ENCODE measurements around the gene OR9Q1. TPM values are rescaled to one million over a fixed set of nuclear protein-coding genes. Genes with fewer than 3 reads are reported as not detected.

The OR9Q1 gene
- total and polyA plus RNA-seq, 2 of the 8 experiments (the other 6 are each of a cell fraction or from before 2014, with no cell fraction given) = not detected

- Histone ChIP-seq H3K27ac (ENCODE audit: low read depth, low read length) (no peak overlapping the region), H2BK15ac (ENCODE audit: low read length) (no peak overlapping the region), H2BK20ac (ENCODE audit: low read length) (no peak overlapping the region), H4K5ac (ENCODE audit: insufficient read length, low read depth, low read length) (no peak overlapping the region), H3K79me1 (ENCODE audit: low read depth, low read length) (no peaks in the 10 kb centered on the region), H4K20me1 (replicated peaks in 1 of 2; ENCODE audit: control insufficient read depth in 1 of 2, insufficient read depth in 2 of 2, low read length in 2 of 2) (no peaks in the 10 kb centered on the region), H3K9ac (replicated peaks in 1 of 4; ENCODE audit: extremely low read depth in 1 of 4, low read depth in 3 of 4, low read length in 3 of 4) (no peak overlapping the region), H3K18ac (ENCODE audit: extremely low read depth, low read length) (no peak overlapping the region), H2AFZ (ENCODE audit: low read length) (no peak overlapping the region), H3K23ac (ENCODE audit: insufficient read length) (no peak overlapping the region), H2BK12ac (ENCODE audit: low read depth, low read length) (no peak overlapping the region), H2AK5ac (ENCODE audit: low read depth, low read length) (no peak overlapping the region), H4K8ac (ENCODE audit: extremely low read depth, insufficient read depth, low read length) (no peak overlapping the region), H3K56ac (replicated peaks; ENCODE audit: insufficient read length, low read depth, low read length) (no peak overlapping the region), H3K4me1 (replicated peaks in 1 of 4; ENCODE audit: control insufficient read depth in 3 of 4, insufficient read depth in 4 of 4, low read length in 3 of 4) (no peaks in the 10 kb centered on the region), H3K4me3 (ENCODE audit: extremely low read depth in 1 of 4, insufficient read depth in 2 of 4, low read depth in 3 of 4, low read length in 4 of 4) (no peak overlapping the region), H4K91ac (replicated peaks; ENCODE audit: insufficient read length, low read length) (no peak overlapping the region), H3K14ac (ENCODE audit: insufficient read length) (no peak overlapping the region), H3K79me2 (ENCODE audit: control insufficient read depth in 1 of 2, insufficient read depth in 2 of 2, low read length in 2 of 2) (no peaks in the 10 kb centered on the region), H3K27me3 (replicated peaks in 1 of 4; ENCODE audit: control insufficient read depth in 3 of 4, extremely low read depth in 1 of 4, insufficient read depth in 3 of 4, low read length in 3 of 4) (no peaks in the 10 kb centered on the region), H2BK120ac (replicated peaks; ENCODE audit: low read depth, low read length) (no peak overlapping the region), H2BK5ac (ENCODE audit: low read depth, low read length) (no peak overlapping the region), H3K4me2 (ENCODE audit: insufficient read depth in 1 of 2, low read depth in 2 of 2, low read length in 2 of 2) (no peak overlapping the region), H3K4ac (replicated peaks; ENCODE audit: insufficient read length, low read depth, low read length) (no peak overlapping the region), H3K36me3 (ENCODE audit: control insufficient read depth in 2 of 4, insufficient read depth in 4 of 4, low read length in 3 of 4) (no peaks in the 10 kb centered on the region), H3K23me2 (ENCODE audit: low read depth, low read length) (no peaks in the 10 kb centered on the region), H3K9me3 (ENCODE audit: insufficient read depth in 2 of 2, low read depth in 1 of 2, low read length in 1 of 2) (no peaks in the 10 kb centered on the region)
- ChIA-PET POLR2A (ENCODE audit: partially characterized antibody) (no interaction called here), CTCF (ENCODE audit: partially characterized antibody) (no interaction called here)
- WGBS, 2 experiments (ENCODE audit: extremely low coverage in 1 of 2, insufficient coverage in 1 of 2, insufficient read length in 1 of 2, insufficient replicate concordance in 2 of 2, low coverage in 1 of 2, low lambda C conversion rate in 2 of 2, missing lambda C conversion rate in 1 of 2) = 88% methylated on average over 2 of the region's 2 CpGs; no CpG with 5 or more reads in 1 of the 2 experiments
- FAIRE-seq (no peak), DNase-seq (ENCODE audit: low read depth in 1 of 2, low spot score in 2 of 2) (no peak)
- no peak for TF ChIP-seq GABPA (IDR thresholded peaks at IDR 0.05; ENCODE audit: borderline replicate concordance, insufficient read depth, low read length)
Observed at GRCh38 chr11:58003036-58003435, 20.6 kb upstream of the OR9Q1 start.
